ENCODE measurements around the gene MAP2K1.

DNA sequence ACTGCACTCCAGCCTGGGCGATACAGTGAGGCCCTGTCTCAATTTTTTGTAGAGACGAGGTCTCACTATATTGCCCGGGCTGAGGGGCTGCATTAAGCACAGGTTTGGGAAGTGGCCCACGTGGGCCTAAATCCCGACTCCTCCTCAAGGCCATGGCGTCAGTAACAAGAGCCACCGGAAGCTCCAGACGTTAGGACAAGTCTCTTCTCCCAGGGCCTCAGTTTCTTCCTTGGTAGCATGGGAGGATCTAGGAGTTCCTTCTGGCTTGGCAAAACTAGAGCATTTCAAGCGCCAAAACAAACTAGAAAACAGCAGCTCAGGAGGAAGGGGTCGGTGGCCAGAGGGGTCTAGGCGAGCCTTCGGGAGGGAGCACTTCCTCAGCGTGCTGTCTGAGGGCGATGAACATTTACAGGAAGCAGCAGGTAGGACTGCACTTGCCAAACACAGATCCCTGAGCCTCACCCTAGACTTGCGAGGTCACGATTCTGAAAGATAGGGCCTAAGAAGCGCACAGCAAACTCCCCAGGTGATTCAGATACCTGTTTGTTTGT is 110.3 kb downstream of the MAP2K1 start:
- TF ChIP-seq, protein P1, sequence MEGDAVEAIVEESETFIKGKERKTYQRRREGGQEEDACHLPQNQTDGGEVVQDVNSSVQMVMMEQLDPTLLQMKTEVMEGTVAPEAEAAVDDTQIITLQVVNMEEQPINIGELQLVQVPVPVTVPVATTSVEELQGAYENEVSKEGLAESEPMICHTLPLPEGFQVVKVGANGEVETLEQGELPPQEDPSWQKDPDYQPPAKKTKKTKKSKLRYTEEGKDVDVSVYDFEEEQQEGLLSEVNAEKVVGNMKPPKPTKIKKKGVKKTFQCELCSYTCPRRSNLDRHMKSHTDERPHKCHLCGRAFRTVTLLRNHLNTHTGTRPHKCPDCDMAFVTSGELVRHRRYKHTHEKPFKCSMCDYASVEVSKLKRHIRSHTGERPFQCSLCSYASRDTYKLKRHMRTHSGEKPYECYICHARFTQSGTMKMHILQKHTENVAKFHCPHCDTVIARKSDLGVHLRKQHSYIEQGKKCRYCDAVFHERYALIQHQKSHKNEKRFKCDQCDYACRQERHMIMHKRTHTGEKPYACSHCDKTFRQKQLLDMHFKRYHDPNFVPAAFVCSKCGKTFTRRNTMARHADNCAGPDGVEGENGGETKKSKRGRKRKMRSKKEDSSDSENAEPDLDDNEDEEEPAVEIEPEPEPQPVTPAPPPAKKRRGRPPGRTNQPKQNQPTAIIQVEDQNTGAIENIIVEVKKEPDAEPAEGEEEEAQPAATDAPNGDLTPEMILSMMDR (conservative IDR thresholded peaks at IDR 0.05; ENCODE audit: low read depth, low read length), result no peak
- TF ChIP-seq MXI1 (IDR thresholded peaks at IDR 0.05; ENCODE audit: borderline replicate concordance, low read depth, low read length) (no peak), POLR2A (IDR thresholded peaks at IDR 0.05; ENCODE audit: low read depth, low read length) (no peak), MAFK (IDR thresholded peaks at IDR 0.05; ENCODE audit: low read depth, low read length) (no peak), NFE2L2 (IDR thresholded peaks at IDR 0.05; ENCODE audit: low read depth, low read length) (no peak), SMC3 (IDR thresholded peaks at IDR 0.05; ENCODE audit: low read depth, low read length) (no peak), FOS (IDR thresholded peaks at IDR 0.05; ENCODE audit: low read depth, low read length) (no peak), BHLHE40 (IDR thresholded peaks at IDR 0.05; ENCODE audit: low read depth, low read length) (no peak), MAZ (IDR thresholded peaks at IDR 0.05; ENCODE audit: borderline replicate concordance, low read depth, low read length) (no peak), CHD1 (IDR thresholded peaks at IDR 0.05; ENCODE audit: low read depth, low read length) (no peak), RAD21 (IDR thresholded peaks at IDR 0.05; ENCODE audit: low read length) (no peak), RCOR1 (IDR thresholded peaks at IDR 0.05; ENCODE audit: insufficient replicate concordance, low read length) (no peak)
- TF ChIP-seq, protein P2, sequence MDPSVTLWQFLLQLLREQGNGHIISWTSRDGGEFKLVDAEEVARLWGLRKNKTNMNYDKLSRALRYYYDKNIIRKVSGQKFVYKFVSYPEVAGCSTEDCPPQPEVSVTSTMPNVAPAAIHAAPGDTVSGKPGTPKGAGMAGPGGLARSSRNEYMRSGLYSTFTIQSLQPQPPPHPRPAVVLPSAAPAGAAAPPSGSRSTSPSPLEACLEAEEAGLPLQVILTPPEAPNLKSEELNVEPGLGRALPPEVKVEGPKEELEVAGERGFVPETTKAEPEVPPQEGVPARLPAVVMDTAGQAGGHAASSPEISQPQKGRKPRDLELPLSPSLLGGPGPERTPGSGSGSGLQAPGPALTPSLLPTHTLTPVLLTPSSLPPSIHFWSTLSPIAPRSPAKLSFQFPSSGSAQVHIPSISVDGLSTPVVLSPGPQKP (IDR thresholded peaks at IDR 0.05; ENCODE audit: borderline replicate concordance, low read depth, low read length), result no peak
- TF ChIP-seq, protein P3, sequence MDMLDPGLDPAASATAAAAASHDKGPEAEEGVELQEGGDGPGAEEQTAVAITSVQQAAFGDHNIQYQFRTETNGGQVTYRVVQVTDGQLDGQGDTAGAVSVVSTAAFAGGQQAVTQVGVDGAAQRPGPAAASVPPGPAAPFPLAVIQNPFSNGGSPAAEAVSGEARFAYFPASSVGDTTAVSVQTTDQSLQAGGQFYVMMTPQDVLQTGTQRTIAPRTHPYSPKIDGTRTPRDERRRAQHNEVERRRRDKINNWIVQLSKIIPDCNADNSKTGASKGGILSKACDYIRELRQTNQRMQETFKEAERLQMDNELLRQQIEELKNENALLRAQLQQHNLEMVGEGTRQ (IDR thresholded peaks at IDR 0.05; ENCODE audit: low read depth, low read length), result no peak

Data from IMR-90 (cell line).